ENCODE data around the gene SSBP3.

GRCh38 chr1:54327386-54328065, 78.7 kb downstream of the SSBP3 start:
- TF ChIP-seq CTCF (IDR thresholded peaks at IDR 0.05) = no peak
- TF ChIP-seq ZFX (IDR thresholded peaks at IDR 0.05; ENCODE audit: borderline replicate concordance) = no peak
